ENCODE results near the gene ZMIZ1. TPM values are rescaled to one million over a fixed set of nuclear protein-coding genes. Genes with fewer than 3 reads are reported as not detected.

The ZMIZ1 gene
- total and polyA plus RNA-seq, 12 donors, result 6.6 to 113 (median 55.1) TPM

- WGBS, 4 donors, result 68 to 94% (median 85%) methylated on average over 2 of the region's 2 CpGs
- peak overlapping the region in 3 of 5 donors; percentile 19 to 72 (median 40) for H3K27ac ChIP-seq
- TF ChIP-seq, protein P1, sequence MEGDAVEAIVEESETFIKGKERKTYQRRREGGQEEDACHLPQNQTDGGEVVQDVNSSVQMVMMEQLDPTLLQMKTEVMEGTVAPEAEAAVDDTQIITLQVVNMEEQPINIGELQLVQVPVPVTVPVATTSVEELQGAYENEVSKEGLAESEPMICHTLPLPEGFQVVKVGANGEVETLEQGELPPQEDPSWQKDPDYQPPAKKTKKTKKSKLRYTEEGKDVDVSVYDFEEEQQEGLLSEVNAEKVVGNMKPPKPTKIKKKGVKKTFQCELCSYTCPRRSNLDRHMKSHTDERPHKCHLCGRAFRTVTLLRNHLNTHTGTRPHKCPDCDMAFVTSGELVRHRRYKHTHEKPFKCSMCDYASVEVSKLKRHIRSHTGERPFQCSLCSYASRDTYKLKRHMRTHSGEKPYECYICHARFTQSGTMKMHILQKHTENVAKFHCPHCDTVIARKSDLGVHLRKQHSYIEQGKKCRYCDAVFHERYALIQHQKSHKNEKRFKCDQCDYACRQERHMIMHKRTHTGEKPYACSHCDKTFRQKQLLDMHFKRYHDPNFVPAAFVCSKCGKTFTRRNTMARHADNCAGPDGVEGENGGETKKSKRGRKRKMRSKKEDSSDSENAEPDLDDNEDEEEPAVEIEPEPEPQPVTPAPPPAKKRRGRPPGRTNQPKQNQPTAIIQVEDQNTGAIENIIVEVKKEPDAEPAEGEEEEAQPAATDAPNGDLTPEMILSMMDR (IDR thresholded peaks at IDR 0.05), result no peak
- TF ChIP-seq POLR2A (IDR thresholded peaks at IDR 0.05), result no peak
- no peaks in the 10 kb centered on the region for H3K9me3 ChIP-seq (replicated peaks in 1 of 3)
- no peak for DNase-seq
- H3K27me3 ChIP-seq, result no peaks in the 10 kb centered on the region
- H3K36me3 ChIP-seq (replicated peaks in 1 of 2), result peaks cover 0 to 7% of the 10 kb centered on the region in 2 donors
- no peak overlapping the region for H3K4me3 ChIP-seq
- intact Hi-C loops (cut with DNase I), result no loop called here
- peaks cover 18 to 58% of the 10 kb centered on the region in 2 donors for H3K4me1 ChIP-seq (replicated peaks in 1 of 2)
Measured at GRCh38 chr10:79238606-79239005, 169.8 kb downstream of the ZMIZ1 start.

DNA sequence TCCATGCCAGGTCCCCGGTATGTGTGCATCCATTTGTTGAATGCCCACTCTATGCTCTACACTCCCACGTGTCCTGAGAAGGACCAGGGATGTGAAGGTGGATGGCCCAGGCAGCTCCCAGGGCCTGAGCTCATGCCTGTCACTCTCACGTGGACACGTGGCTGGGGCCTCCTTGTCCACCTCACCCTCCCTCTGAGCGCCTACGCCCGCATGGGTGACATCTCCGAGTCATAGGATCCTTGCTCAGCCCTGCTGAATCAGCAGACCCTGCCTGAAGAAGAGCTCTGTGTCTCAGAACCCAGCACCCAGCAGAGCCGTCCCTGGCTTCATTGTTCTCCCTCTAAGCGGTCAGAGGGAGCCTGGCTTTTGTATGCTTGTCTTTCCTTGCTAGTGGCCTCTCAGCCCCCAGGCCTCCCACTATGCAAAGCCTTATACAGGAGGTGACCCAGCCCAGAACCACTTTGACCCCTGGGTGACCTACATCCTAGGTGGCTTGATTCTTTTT lies 170.6 kb downstream of the ZMIZ1 start:
- 32 to 58% (median 55%) methylated on average over 10 of the region's 10 CpGs for WGBS, 4 donors
- peaks cover 0 to 7% of the 10 kb centered on the region in 2 donors for H3K36me3 ChIP-seq (replicated peaks in 1 of 2)
- H3K27ac ChIP-seq, result peak overlapping the region in 3 of 5 donors; percentile 19 to 72 (median 40)
- TF ChIP-seq, protein P1 (IDR thresholded peaks at IDR 0.05), result no peak
- peak in 1 of 2 donors; percentile 20 for TF ChIP-seq POLR2A (IDR thresholded peaks at IDR 0.05)
- H3K27me3 ChIP-seq, result no peaks in the 10 kb centered on the region
- H3K4me3 ChIP-seq, result no peak overlapping the region
- H3K9me3 ChIP-seq (replicated peaks in 1 of 3), result no peaks in the 10 kb centered on the region
- peak; percentile 65 to 85 (median 77) for DNase-seq
- peaks cover 18 to 63% of the 10 kb centered on the region in 2 donors for H3K4me1 ChIP-seq (replicated peaks in 1 of 2)
- intact Hi-C loops (cut with DNase I), result no loop called here

- no peak overlapping the region for H3K4me3 ChIP-seq
- intact Hi-C loops (cut with DNase I), result no loop called here
- H3K9me3 ChIP-seq (replicated peaks in 1 of 3), result no peaks in the 10 kb centered on the region
- no peaks in the 10 kb centered on the region for H3K27me3 ChIP-seq
- 79 to 88% (median 82%) methylated on average over 22 to 29 of the region's 29 CpGs for WGBS, 4 donors
- peak overlapping the region in 3 of 5 donors; percentile 19 to 72 (median 40) for H3K27ac ChIP-seq
- DNase-seq, result no peak
- peaks cover 0 to 3% of the 10 kb centered on the region in 2 donors for H3K36me3 ChIP-seq (replicated peaks in 1 of 2)
- no peak for TF ChIP-seq POLR2A (IDR thresholded peaks at IDR 0.05)
- TF ChIP-seq, protein P1 (IDR thresholded peaks at IDR 0.05), result no peak
- H3K4me1 ChIP-seq (replicated peaks in 1 of 2), result peaks cover 25 to 70% of the 10 kb centered on the region in 2 donors
Measured at GRCh38 chr10:79239924-79240581, 171.3 kb downstream of the ZMIZ1 start.

- Histone ChIP-seq H3K4me3 (peak overlapping the region in 1 of 4 donors; percentile 65), H3K4me1 (replicated peaks in 1 of 2) (peaks cover 40 to 79% of the 10 kb centered on the region in 2 donors), H3K9me3 (replicated peaks in 1 of 3) (no peaks in the 10 kb centered on the region), H3K36me3 (replicated peaks in 1 of 2) (no peaks in the 10 kb centered on the region), H3K27ac (peak overlapping the region in 4 of 5 donors; percentile 29 to 91 (median 76)), H3K27me3 (no peaks in the 10 kb centered on the region)
- DNase-seq, result no peak
- WGBS, 4 donors, result 45 to 65% (median 55%) methylated on average over 5 of the region's 5 CpGs
- TF ChIP-seq POLR2A (IDR thresholded peaks at IDR 0.05), result no peak
- TF ChIP-seq, protein P1 (IDR thresholded peaks at IDR 0.05), result no peak
- intact Hi-C loops (cut with DNase I), result no loop called here
Measured at GRCh38 chr10:79241629-79241989, 172.8 kb downstream of the ZMIZ1 start.

All from adrenal gland (tissue), 12 donors.